H9 (cell line): Measurements from ENCODE around the gene TDRD3. TPM values are rescaled to one million over a fixed set of nuclear protein-coding genes. Genes with fewer than 3 reads are reported as not detected.

Experiments used
- DNase-seq: peaks from one replicate; pipeline ENCODE4 v3.0.0-alpha.2; 2017
- H2AFZ ChIP-seq: one replicate; pipeline ENCODE4 v1.6.1; 2013; ENCODE audit warnings: mild to moderate bottlenecking, low read length, control low read depth, moderate library complexity
- H2AK5ac ChIP-seq: 2 replicates; pipeline ENCODE4 v1.6.1; 2013; ENCODE audit warnings: low read length, control low read depth, mixed read lengths; ENCODE audit not compliant: insufficient read length
- H2BK120ac ChIP-seq: one replicate; pipeline ENCODE4 v1.6.1; 2013; ENCODE audit warnings: low read depth, mild to moderate bottlenecking, low read length, control low read depth, inconsistent platforms; ENCODE audit not compliant: poor library complexity, severe bottlenecking
- H2BK12ac ChIP-seq: 2 replicates; pipeline ENCODE4 v1.6.1; 2013; ENCODE audit warnings: low read length, control low read depth, mixed read lengths, low read depth; ENCODE audit not compliant: insufficient read length
- H2BK15ac ChIP-seq: 2 replicates; pipeline ENCODE4 v1.6.1; 2013; ENCODE audit warnings: low read depth, low read length, control low read depth
- H2BK20ac ChIP-seq: one replicate; pipeline ENCODE4 v1.6.1; 2013; ENCODE audit warnings: low read depth, mild to moderate bottlenecking, low read length, control low read depth, inconsistent platforms; ENCODE audit not compliant: poor library complexity, severe bottlenecking
- H2BK5ac ChIP-seq: 2 replicates; pipeline ENCODE4 v1.6.1; 2013; ENCODE audit warnings: low read length, control low read depth, mixed read lengths; ENCODE audit not compliant: insufficient read length
- H3K14ac ChIP-seq: 2 replicates; pipeline ENCODE4 v1.6.1; 2013; ENCODE audit warnings: low read length, control low read depth; ENCODE audit not compliant: insufficient read depth
- H3K18ac ChIP-seq: 2 replicates; pipeline ENCODE4 v1.6.1; 2013; ENCODE audit warnings: low read depth, mild to moderate bottlenecking, mixed read lengths, low read length, control low read depth; ENCODE audit not compliant: insufficient read length
- H3K23ac ChIP-seq: 2 replicates; pipeline ENCODE4 v1.6.1; 2013; ENCODE audit warnings: low read length, control low read depth, mixed read lengths, low read depth; ENCODE audit not compliant: insufficient read length
- H3K23me2 ChIP-seq: 2 replicates; pipeline ENCODE4 v1.6.1; 2013; ENCODE audit warnings: low read depth, mild to moderate bottlenecking, mixed read lengths, low read length, control low read depth; ENCODE audit not compliant: insufficient read length, poor library complexity, severe bottlenecking
- H3K27ac ChIP-seq: 2 replicates; pipeline ENCODE4 v1.5.1; 2013; ENCODE audit warnings: low read length, control low read depth, mixed read lengths, low read depth; ENCODE audit not compliant: insufficient read length
- H3K27me3 ChIP-seq: 2 replicates; pipeline ENCODE4 v1.6.1; 2013; ENCODE audit warnings: low read length, control low read depth, inconsistent platforms; ENCODE audit not compliant: insufficient read depth
- H3K4ac ChIP-seq: 2 replicates; pipeline ENCODE4 v1.6.1; 2013; ENCODE audit warnings: low read depth, mild to moderate bottlenecking, control low read depth, inconsistent platforms, low read length, moderate library complexity
- H3K4me1 ChIP-seq: 2 replicates; pipeline ENCODE4 v1.6.1; 2013; ENCODE audit warnings: low read length, control low read depth, inconsistent platforms; ENCODE audit not compliant: insufficient read depth
- H3K4me2 ChIP-seq: 2 replicates; pipeline ENCODE4 v1.6.1; 2013; ENCODE audit warnings: low read length, control low read depth, mixed read lengths; ENCODE audit not compliant: insufficient read length, insufficient read depth
- H3K56ac ChIP-seq: 2 replicates; pipeline ENCODE4 v1.6.1; 2013; ENCODE audit warnings: low read depth, mild to moderate bottlenecking, mixed read lengths, low read length, control low read depth; ENCODE audit not compliant: insufficient read length
- H3K79me1 ChIP-seq: 2 replicates; pipeline ENCODE4 v1.6.1; 2013; ENCODE audit warnings: low read depth, mild to moderate bottlenecking, moderate library complexity, low read length, control low read depth, inconsistent platforms; ENCODE audit not compliant: insufficient read depth, poor library complexity, severe bottlenecking
- H3K79me2 ChIP-seq: 2 replicates; pipeline ENCODE4 v1.6.1; 2013; ENCODE audit warnings: low read length, control low read depth, inconsistent platforms; ENCODE audit not compliant: insufficient read depth
- H3K9ac ChIP-seq: 2 replicates; pipeline ENCODE4 v1.6.1; 2013; ENCODE audit warnings: low read length, control low read depth, mixed read lengths; ENCODE audit not compliant: insufficient read length; ENCODE audit errors: extremely low read depth
- H3K9me3 ChIP-seq: one replicate; pipeline ENCODE4 v1.6.1; 2013; ENCODE audit warnings: low read depth, low read length, inconsistent platforms; ENCODE audit not compliant: control insufficient read depth
- H3T11ph ChIP-seq: one replicate; pipeline ENCODE4 v1.6.1; 2013; ENCODE audit warnings: mild to moderate bottlenecking, low read length, control low read depth, inconsistent platforms
- H4K20me1 ChIP-seq: one replicate; pipeline ENCODE4 v1.6.1; 2013; ENCODE audit not compliant: control insufficient read depth, insufficient read length, insufficient read depth
- H4K5ac ChIP-seq: 2 replicates; pipeline ENCODE4 v1.6.1; 2013; ENCODE audit warnings: low read depth, mild to moderate bottlenecking, mixed read lengths, low read length, control low read depth; ENCODE audit not compliant: insufficient read length
- H4K8ac ChIP-seq: replicated peaks from 2 replicates; pipeline ENCODE4 v1.6.1; 2013; ENCODE audit warnings: low read length, control low read depth, mixed read lengths, low read depth; ENCODE audit not compliant: insufficient read length
- H4K91ac ChIP-seq: 2 replicates; pipeline ENCODE4 v1.6.1; 2013; ENCODE audit warnings: low read depth, mild to moderate bottlenecking, moderate library complexity, mixed read lengths, low read length, control low read depth; ENCODE audit not compliant: insufficient read length
- H3K27ac Mint-ChIP-seq, 3 experiments: 2 replicates in 2 of 3; 3 replicates in 1 of 3; pipeline ENCODE4 v1.8.0; 2020 to 2021; ENCODE audit warnings: mixed read lengths in 3 of 3, mild to moderate bottlenecking in 1 of 3, moderate library complexity in 1 of 3
- H3K27me3 Mint-ChIP-seq: 2 replicates; pipeline ENCODE4 v1.8.0; 2021; ENCODE audit warnings: low read depth, mild to moderate bottlenecking, moderate library complexity, mixed read lengths
- H3K36me3 Mint-ChIP-seq, 3 experiments: 2 replicates in 2 of 3; 3 replicates in 1 of 3; pipeline ENCODE4 v1.8.0; 2020 to 2021; ENCODE audit warnings: low read depth in 3 of 3, mixed read lengths in 3 of 3; ENCODE audit not compliant: insufficient read depth in 1 of 3
- H3K4me1 Mint-ChIP-seq, 2 experiments: 2 replicates each; pipeline ENCODE4 v1.8.0; 2020; ENCODE audit warnings: mixed read lengths in 2 of 2
- H3K4me3 Mint-ChIP-seq, 2 experiments: 2 replicates in 1 of 2; 3 replicates in 1 of 2; pipeline ENCODE4 v1.8.0; 2020 to 2021; ENCODE audit warnings: mild to moderate bottlenecking in 2 of 2, mixed read lengths in 2 of 2, moderate library complexity in 1 of 2
- H3K9me3 Mint-ChIP-seq, 2 experiments: 2 replicates in 1 of 2; 3 replicates in 1 of 2; pipeline ENCODE4 v1.8.0; 2020; ENCODE audit warnings: mild to moderate bottlenecking in 2 of 2, mixed read lengths in 2 of 2, moderate library complexity in 1 of 2
- WGBS: extraction: QIAGEN DNeasy Blood & Tissue Kit; methylation state at CpG from one replicate; pipeline ENCODE4 v1.1.7; 2013; ENCODE audit warnings: missing lambda C conversion rate, low lambda C conversion rate, mixed read lengths; ENCODE audit not compliant: insufficient read length; ENCODE audit errors: extremely low coverage; 5-methylcytosine and 5-hydroxymethylcytosine counted together
- total RNA-seq: library from RNA; stranded (reverse); gene quantifications from 2 replicates; pipeline ENCODE4 v1.2.1, GENCODE V29; 2021
- TF ChIP-seq, protein P1 (sequence below): fragments of 200-600 bp; sonication (generic); conservative IDR thresholded peaks from 3 replicates; pipeline ENCODE4 v1.8.0; 2021; ENCODE audit warnings: antibody characterized with exemption, mild to moderate bottlenecking

The TDRD3 gene
- total RNA-seq, 1 experiment from 2014 or later = 16.1 TPM

- no peak overlapping the region for H3K4me2 ChIP-seq
- H3K14ac ChIP-seq = no peak overlapping the region
- H4K5ac ChIP-seq = no peak overlapping the region
- no peak overlapping the region for H3K56ac ChIP-seq
- no peaks in the 10 kb centered on the region for H3K9me3 ChIP-seq
- Mint-ChIP-seq H3K27me3 (no peaks in the 10 kb centered on the region), H3K4me3 (no peak overlapping the region), H3K36me3 (peaks cover 7 to 22% (median 15%) of the 10 kb centered on the region in 3 experiments), H3K9me3 (peaks cover 6 to 7% of the 10 kb centered on the region in 2 experiments), H3K27ac (no peak overlapping the region), H3K4me1 (peaks cover 11 to 12% of the 10 kb centered on the region in 2 experiments)
- no peak overlapping the region for H2BK20ac ChIP-seq
- H3K4ac ChIP-seq = no peak overlapping the region
- no peaks in the 10 kb centered on the region for H3K4me1 ChIP-seq
- H4K91ac ChIP-seq = no peak overlapping the region
- no peaks in the 10 kb centered on the region for H3K23me2 ChIP-seq
- no peak overlapping the region for H2AK5ac ChIP-seq
- TF ChIP-seq, protein P1, sequence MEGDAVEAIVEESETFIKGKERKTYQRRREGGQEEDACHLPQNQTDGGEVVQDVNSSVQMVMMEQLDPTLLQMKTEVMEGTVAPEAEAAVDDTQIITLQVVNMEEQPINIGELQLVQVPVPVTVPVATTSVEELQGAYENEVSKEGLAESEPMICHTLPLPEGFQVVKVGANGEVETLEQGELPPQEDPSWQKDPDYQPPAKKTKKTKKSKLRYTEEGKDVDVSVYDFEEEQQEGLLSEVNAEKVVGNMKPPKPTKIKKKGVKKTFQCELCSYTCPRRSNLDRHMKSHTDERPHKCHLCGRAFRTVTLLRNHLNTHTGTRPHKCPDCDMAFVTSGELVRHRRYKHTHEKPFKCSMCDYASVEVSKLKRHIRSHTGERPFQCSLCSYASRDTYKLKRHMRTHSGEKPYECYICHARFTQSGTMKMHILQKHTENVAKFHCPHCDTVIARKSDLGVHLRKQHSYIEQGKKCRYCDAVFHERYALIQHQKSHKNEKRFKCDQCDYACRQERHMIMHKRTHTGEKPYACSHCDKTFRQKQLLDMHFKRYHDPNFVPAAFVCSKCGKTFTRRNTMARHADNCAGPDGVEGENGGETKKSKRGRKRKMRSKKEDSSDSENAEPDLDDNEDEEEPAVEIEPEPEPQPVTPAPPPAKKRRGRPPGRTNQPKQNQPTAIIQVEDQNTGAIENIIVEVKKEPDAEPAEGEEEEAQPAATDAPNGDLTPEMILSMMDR = no peak
- H3T11ph ChIP-seq = no peak overlapping the region
- H3K23ac ChIP-seq = no peak overlapping the region
- no peak overlapping the region for H4K8ac ChIP-seq
- peaks cover 2% of the 10 kb centered on the region for H3K79me1 ChIP-seq
- H3K27ac ChIP-seq = no peak overlapping the region
- H3K9ac ChIP-seq = no peak overlapping the region
- H2BK12ac ChIP-seq = no peak overlapping the region
- no peak overlapping the region for H3K18ac ChIP-seq
- H2BK5ac ChIP-seq = no peak overlapping the region
- no peaks in the 10 kb centered on the region for H3K27me3 ChIP-seq
- WGBS = no CpG with 5 or more reads among the region's 3 CpGs
- no peaks in the 10 kb centered on the region for H4K20me1 ChIP-seq
- H3K79me2 ChIP-seq = no peaks in the 10 kb centered on the region
- H2BK120ac ChIP-seq = no peak overlapping the region
- no peak for DNase-seq
- H2BK15ac ChIP-seq = no peak overlapping the region
- H2AFZ ChIP-seq = no peak overlapping the region
These were observed 16.0 kb downstream of the TDRD3 start for GRCh38 chr13:60412909-60413616.
